ENCODE measurements around the gene FAN1. TPM values are rescaled to one million over a fixed set of nuclear protein-coding genes. Genes with fewer than 3 reads are reported as not detected.

The FAN1 gene
- total and polyA plus RNA-seq, 2 of the 4 experiments (the other 2 are of a cell fraction): 7.6 to 12.4 TPM

DNA sequence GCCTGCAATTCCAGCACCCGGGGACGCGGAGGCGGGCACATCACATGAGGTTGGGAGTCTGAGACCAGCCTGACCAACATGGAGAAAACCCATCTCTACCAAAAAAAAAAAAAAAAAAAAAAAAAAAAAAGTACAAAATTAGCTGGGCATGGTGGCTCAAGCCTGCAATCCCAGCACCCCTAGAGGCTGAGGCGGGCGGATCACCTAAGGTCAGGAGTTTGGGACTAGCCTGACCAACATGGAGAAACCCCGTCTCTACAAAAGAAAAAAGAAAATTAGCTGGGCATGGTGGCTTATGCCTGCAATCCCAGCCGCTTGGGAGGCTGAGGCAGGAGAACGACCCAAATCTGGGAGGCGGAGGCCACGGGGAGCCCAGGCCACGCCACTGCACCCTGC, 7.5 kb upstream of the FAN1 start:
- no peaks in the 10 kb centered on the region for H3K27me3 ChIP-seq (ENCODE audit: control insufficient read depth, insufficient read depth, low read length)
- H3K27ac ChIP-seq (ENCODE audit: insufficient read depth, low read length): no peak overlapping the region
- H4K91ac ChIP-seq (ENCODE audit: insufficient read depth, low read depth, low read length): no peak overlapping the region
- H2AK9ac ChIP-seq (replicated peaks; ENCODE audit: low read depth, low read length, poor library complexity): no peak overlapping the region
- no CpG with 5 or more reads among the region's 12 CpGs for WGBS, 2 experiments (ENCODE audit: extremely low coverage in 2 of 2, insufficient read length in 1 of 2)
- no peaks in the 10 kb centered on the region for H3K4me1 ChIP-seq (ENCODE audit: control insufficient read depth, insufficient read depth, low read length)
- H3K4ac ChIP-seq (ENCODE audit: low read depth, low read length): no peak overlapping the region
- H4K5ac ChIP-seq (ENCODE audit: low read depth, low read length): no peak overlapping the region
- ATAC-seq (ENCODE audit: low read depth) (no peak), DNase-seq (no peak)
- H2BK20ac ChIP-seq (ENCODE audit: low read depth, low read length): no peak overlapping the region
- H4K20me1 ChIP-seq (ENCODE audit: insufficient read depth, low read length): no peaks in the 10 kb centered on the region
- no peak overlapping the region for H3K9ac ChIP-seq (ENCODE audit: low read depth, low read length)
- no peak overlapping the region for H2AFZ ChIP-seq (replicated peaks; ENCODE audit: low read length, poor library complexity)
- CTCF ChIA-PET: no interaction called here
- H3K23ac ChIP-seq (ENCODE audit: low read depth, low read length): no peak overlapping the region
- no peaks in the 10 kb centered on the region for H3K9me1 ChIP-seq (ENCODE audit: insufficient read depth, low read length)
- no peaks in the 10 kb centered on the region for H3K36me3 ChIP-seq (ENCODE audit: control insufficient read depth, insufficient read depth, low read length)
- H3K9me3 ChIP-seq (ENCODE audit: control insufficient read depth, insufficient read depth, low read length): no peaks in the 10 kb centered on the region
- POLR2A ChIA-PET (ENCODE audit: unreplicated experiment): no interaction called here
- TF ChIP-seq, protein P1, sequence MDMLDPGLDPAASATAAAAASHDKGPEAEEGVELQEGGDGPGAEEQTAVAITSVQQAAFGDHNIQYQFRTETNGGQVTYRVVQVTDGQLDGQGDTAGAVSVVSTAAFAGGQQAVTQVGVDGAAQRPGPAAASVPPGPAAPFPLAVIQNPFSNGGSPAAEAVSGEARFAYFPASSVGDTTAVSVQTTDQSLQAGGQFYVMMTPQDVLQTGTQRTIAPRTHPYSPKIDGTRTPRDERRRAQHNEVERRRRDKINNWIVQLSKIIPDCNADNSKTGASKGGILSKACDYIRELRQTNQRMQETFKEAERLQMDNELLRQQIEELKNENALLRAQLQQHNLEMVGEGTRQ (IDR thresholded peaks at IDR 0.05; ENCODE audit: low read depth, low read length): no peak
- no peak for TF ChIP-seq RAD21 (IDR thresholded peaks at IDR 0.05; ENCODE audit: low read length)
- no peak for TF ChIP-seq RFX5 (IDR thresholded peaks at IDR 0.05; ENCODE audit: low read depth, low read length)
- no peak for TF ChIP-seq BHLHE40 (IDR thresholded peaks at IDR 0.05; ENCODE audit: low read depth, low read length)
- TF ChIP-seq POLR2A (IDR thresholded peaks at IDR 0.05; ENCODE audit: low read depth, low read length): no peak
- no peak for TF ChIP-seq MAZ (IDR thresholded peaks at IDR 0.05; ENCODE audit: borderline replicate concordance, low read depth, low read length)
- TF ChIP-seq CEBPB (IDR thresholded peaks at IDR 0.05; ENCODE audit: low read depth, low read length): no peak
- no peak overlapping the region for H3K4me2 ChIP-seq (ENCODE audit: low read depth, low read length)
- no peak overlapping the region for H2BK5ac ChIP-seq (ENCODE audit: low read depth, low read length, poor library complexity, severe bottlenecking)
- no peak overlapping the region for H2BK120ac ChIP-seq (ENCODE audit: low read depth, low read length)
- H2BK15ac ChIP-seq (ENCODE audit: low read depth, low read length): no peak overlapping the region
- H3K56ac ChIP-seq (ENCODE audit: extremely low read depth, insufficient read depth, low read length): no peak overlapping the region
- intact Hi-C loops (cut with micrococcal nuclease) (no loop called here), in situ Hi-C loops (cut with MboI; ENCODE audit: low sequenced_read_pairs) (no loop called here), dilution Hi-C loops (cut with HindIII; ENCODE audit: low sequenced_read_pairs, unreplicated experiment) (no loop called here)
- H3K18ac ChIP-seq (ENCODE audit: low read depth, low read length): no peak overlapping the region
- H3K4me3 ChIP-seq (ENCODE audit: insufficient read depth, low read depth, low read length): no peak overlapping the region
- no peak overlapping the region for H4K8ac ChIP-seq (ENCODE audit: low read depth in 2 of 2, low read length in 2 of 2)
- no peak overlapping the region for H3K14ac ChIP-seq (replicated peaks; ENCODE audit: low read depth, low read length)
- H2AK5ac ChIP-seq (ENCODE audit: low read depth, low read length): no peak overlapping the region
- no peaks in the 10 kb centered on the region for H3K79me1 ChIP-seq (ENCODE audit: low read depth in 1 of 2, low read length in 2 of 2)
- no TSS peak for BruUV-seq (replicated peaks)
